SK-N-SH (cell line): ENCODE measurements around the gene RNF215.

Experiments used
- CTCF ChIP-seq: fragments of 200-600 bp; sonication (generic); IDR thresholded peaks from 2 replicates; pipeline ENCODE4 v1.6.1; 2017; ENCODE audit warnings: antibody characterized with exemption, mild to moderate bottlenecking, moderate library complexity
- RCOR1 ChIP-seq: fragments of 150-350 bp; IDR thresholded peaks from 2 replicates; pipeline ENCODE4 v1.6.1; 2017; ENCODE audit warnings: antibody characterized with exemption, low read length
- SIN3A ChIP-seq: IDR thresholded peaks from 2 replicates; pipeline ENCODE4 v1.6.1; 2012; ENCODE audit warnings: low read depth, mild to moderate bottlenecking, low read length, moderate library complexity, borderline replicate concordance
- SMC3 ChIP-seq: IDR thresholded peaks from 2 replicates; pipeline ENCODE4 v1.6.1; 2012; ENCODE audit warnings: low read depth, low read length, improper control_type of control experiment
- TAF1 ChIP-seq: IDR thresholded peaks from 2 replicates; pipeline ENCODE4 v1.6.1; 2012; ENCODE audit warnings: low read depth, mild to moderate bottlenecking, low read length, moderate library complexity, borderline replicate concordance
- USF1 ChIP-seq: IDR thresholded peaks from 2 replicates; pipeline ENCODE4 v1.4.0; 2012; ENCODE audit warnings: low read depth, borderline replicate concordance
- ZBTB33 ChIP-seq: IDR thresholded peaks from 2 replicates; pipeline ENCODE4 v1.4.0; 2012; ENCODE audit warnings: low read depth, borderline replicate concordance

- no peak for TF ChIP-seq CTCF
- no peak for TF ChIP-seq RCOR1
- TF ChIP-seq TAF1 = peak; percentile 72; the same call in 1 of the 2 replicates
- TF ChIP-seq SIN3A = peak; percentile 96
- no peak for TF ChIP-seq SMC3
- TF ChIP-seq ZBTB33 = peak; percentile 91
- 0 out of 2 replicates have a peak, but pooled peaks have one; percentile 8 for TF ChIP-seq USF1
These were observed 30.6 kb downstream of the RNF215 start, which contains the start of the genes CCDC157 and SF3A1 for GRCh38 chr22:30356449-30357235.
